HepG2 (cell line): ENCODE data around the gene DNAJB11. TPM values are rescaled to one million over a fixed set of nuclear protein-coding genes. Genes with fewer than 3 reads are reported as not detected.

Experiments used
- FOXA1 ChIP-seq, 2 experiments: fragments of 450-650 bp in 1 of 2; sonication (generic) in 1 of 2; formaldehyde crosslinking in 1 of 2; IDR thresholded peaks; 2 replicates each; pipeline versions ENCODE4 v1.4.0 to v1.6.1; 2016 to 2020; ENCODE audit warnings: missing genetic modification reagents in 1 of 2
- HDAC2 ChIP-seq: sonication (generic); formaldehyde crosslinking; IDR thresholded peaks from 2 replicates; pipeline ENCODE4 v1.4.0; 2020; ENCODE audit warnings: missing genetic modification reagents
- SRSF4 ChIP-seq: fragments of 200-400 bp; formaldehyde crosslinking; IDR thresholded peaks from one replicate; pipeline ENCODE4 v1.6.1; 2018; ENCODE audit warnings: mild to moderate bottlenecking, low read depth, low read length, moderate library complexity; ENCODE audit not compliant: poor library complexity, severe bottlenecking
- YY1 ChIP-seq: IDR thresholded peaks from 2 replicates; pipeline ENCODE4 v1.6.1; 2011; ENCODE audit warnings: low read length, low read depth, moderate library complexity, mild to moderate bottlenecking; ENCODE audit not compliant: insufficient read depth, insufficient replicate concordance
- ZBTB20 ChIP-seq: sonication (generic); formaldehyde crosslinking; IDR thresholded peaks from 2 replicates; pipeline ENCODE4 v1.8.1; 2023; ENCODE audit warnings: missing genetic modification reagents, low read depth, mild to moderate bottlenecking, borderline replicate concordance
- ZZZ3 ChIP-seq: sonication (generic); formaldehyde crosslinking; IDR thresholded peaks from 2 replicates; pipeline ENCODE4 v1.4.0; 2020; ENCODE audit warnings: missing genetic modification reagents, mild to moderate bottlenecking, borderline replicate concordance
- polyA plus RNA-seq, 8 experiments: library from polyadenylated mRNA; depleted of rRNA in 3 of 8; stranded (reverse) in 7 of 8; unstranded in 1 of 8; fragments of >200 nt; fragmentation: Illumina TruSeq in 4 of 8; extraction: Trizol in 4 of 8; gene quantifications; 2 replicates each; pipeline versions ENCODE4 v1.2.1 to v1.2.3, GENCODE V29; 2011 to 2016; ENCODE audit warnings: low read depth in 4 of 8, missing spikeins in 1 of 8, mixed read lengths in 1 of 8; ENCODE audit not compliant: insufficient read depth in 1 of 8
- total RNA-seq, 5 experiments: library from RNA; depleted of rRNA; stranded (reverse); fragments of >200 nt; fragmentation: Illumina TruSeq; extraction: Trizol; gene quantifications; 2 replicates each; pipeline ENCODE4 v1.2.3, GENCODE V29; 2016; ENCODE audit warnings: low read depth in 1 of 5
- TF ChIP-seq, protein P1 (sequence below): sonication (generic); formaldehyde crosslinking; IDR thresholded peaks from 2 replicates; pipeline ENCODE4 v1.4.0; 2020; ENCODE audit warnings: missing genetic modification reagents, borderline replicate concordance
- TF ChIP-seq, protein P2 (sequence below), 2 experiments: fragments of 450-650 bp in 1 of 2; sonication (generic) in 1 of 2; formaldehyde crosslinking; IDR thresholded peaks; 2 replicates each; pipeline versions ENCODE4 v1.5.0 to v1.8.0; 2020 to 2022; ENCODE audit warnings: mild to moderate bottlenecking in 1 of 2, missing genetic modification reagents in 1 of 2
- TF ChIP-seq, protein P3 (sequence below): sonication (generic); formaldehyde crosslinking; IDR thresholded peaks from 2 replicates; pipeline ENCODE4 v1.8.1; 2023; ENCODE audit warnings: mild to moderate bottlenecking, moderate library complexity, missing genetic modification reagents
- TF ChIP-seq, protein P4 (sequence below): sonication (generic); formaldehyde crosslinking; IDR thresholded peaks from 2 replicates; pipeline ENCODE4 v1.8.0; 2023; ENCODE audit warnings: mild to moderate bottlenecking, missing genetic modification reagents
- TF ChIP-seq, protein P5 (sequence below): sonication (generic); formaldehyde crosslinking; IDR thresholded peaks from 2 replicates; pipeline ENCODE4 v1.4.0; 2020; ENCODE audit warnings: mild to moderate bottlenecking, missing genetic modification reagents
- TF ChIP-seq, protein P6 (sequence below): sonication (generic); formaldehyde crosslinking; IDR thresholded peaks from 2 replicates; pipeline ENCODE4 v1.4.0; 2020; ENCODE audit warnings: missing genetic modification reagents
- TF ChIP-seq, protein P7 (sequence below): IDR thresholded peaks from 2 replicates; pipeline ENCODE4 v1.6.1; 2012; ENCODE audit warnings: inconsistent platforms
- TF ChIP-seq, protein P8 (sequence below): sonication (generic); formaldehyde crosslinking; IDR thresholded peaks from 2 replicates; pipeline ENCODE4 v1.5.0; 2020; ENCODE audit warnings: mild to moderate bottlenecking, low read depth, missing genetic modification reagents, borderline replicate concordance

Gene DNAJB11
- total and polyA plus RNA-seq, 2 of the 13 experiments (the other 11 are each of a cell fraction or from before 2014, with no cell fraction given), result 41.0 to 132 TPM

DNA sequence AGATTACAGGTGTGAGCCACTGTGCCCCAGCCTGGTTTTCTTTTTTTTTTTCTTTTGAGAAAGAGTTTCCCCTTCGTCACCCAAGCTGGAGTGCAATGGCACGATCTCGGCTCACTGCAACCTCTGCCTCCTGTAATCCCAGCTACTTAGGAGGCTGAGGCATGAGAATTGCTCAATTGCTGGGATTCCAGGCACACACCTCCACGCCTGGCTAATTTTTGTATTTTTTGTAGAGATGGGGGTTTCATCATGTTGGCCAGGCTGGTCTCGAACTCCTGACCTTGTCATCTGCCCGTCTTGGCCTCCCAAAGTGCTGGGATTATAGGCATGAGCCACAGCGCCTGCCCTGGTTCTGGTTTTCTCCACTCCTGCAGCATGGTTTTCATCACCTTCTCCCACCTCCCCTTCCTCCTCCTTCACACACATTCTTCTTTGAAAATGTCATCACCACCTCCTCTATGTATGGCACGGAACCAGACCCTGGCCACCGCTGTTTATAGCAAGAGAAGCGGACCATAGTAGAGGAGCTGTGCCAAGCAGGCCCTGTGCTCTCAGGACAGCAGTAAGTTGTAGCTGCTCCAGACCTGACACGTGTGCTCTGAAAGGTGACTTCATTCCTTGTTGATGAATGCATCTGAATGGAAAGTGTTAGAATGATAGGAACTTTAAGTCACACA, 27.7 kb downstream of the DNAJB11 start (continued):
- TF ChIP-seq, protein P1, sequence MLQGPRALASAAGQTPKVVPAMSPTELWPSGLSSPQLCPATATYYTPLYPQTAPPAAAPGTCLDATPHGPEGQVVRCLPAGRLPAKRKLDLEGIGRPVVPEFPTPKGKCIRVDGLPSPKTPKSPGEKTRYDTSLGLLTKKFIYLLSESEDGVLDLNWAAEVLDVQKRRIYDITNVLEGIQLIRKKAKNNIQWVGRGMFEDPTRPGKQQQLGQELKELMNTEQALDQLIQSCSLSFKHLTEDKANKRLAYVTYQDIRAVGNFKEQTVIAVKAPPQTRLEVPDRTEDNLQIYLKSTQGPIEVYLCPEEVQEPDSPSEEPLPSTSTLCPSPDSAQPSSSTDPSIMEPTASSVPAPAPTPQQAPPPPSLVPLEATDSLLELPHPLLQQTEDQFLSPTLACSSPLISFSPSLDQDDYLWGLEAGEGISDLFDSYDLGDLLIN (CRISPR knock-in tag), result no peak
- TF ChIP-seq HDAC2 (CRISPR knock-in tag), result no peak
- TF ChIP-seq, protein P2, sequence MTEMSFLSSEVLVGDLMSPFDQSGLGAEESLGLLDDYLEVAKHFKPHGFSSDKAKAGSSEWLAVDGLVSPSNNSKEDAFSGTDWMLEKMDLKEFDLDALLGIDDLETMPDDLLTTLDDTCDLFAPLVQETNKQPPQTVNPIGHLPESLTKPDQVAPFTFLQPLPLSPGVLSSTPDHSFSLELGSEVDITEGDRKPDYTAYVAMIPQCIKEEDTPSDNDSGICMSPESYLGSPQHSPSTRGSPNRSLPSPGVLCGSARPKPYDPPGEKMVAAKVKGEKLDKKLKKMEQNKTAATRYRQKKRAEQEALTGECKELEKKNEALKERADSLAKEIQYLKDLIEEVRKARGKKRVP (CRISPR knock-in tag; IDR thresholded peaks at IDR 0.05), result no peak
- no peak for TF ChIP-seq FOXA1 (IDR thresholded peaks at IDR 0.05)
- no peak for TF ChIP-seq FOXA1 (CRISPR knock-in tag; IDR thresholded peaks at IDR 0.05)
- no peak for TF ChIP-seq ZZZ3 (CRISPR knock-in tag)
- TF ChIP-seq, protein P3, sequence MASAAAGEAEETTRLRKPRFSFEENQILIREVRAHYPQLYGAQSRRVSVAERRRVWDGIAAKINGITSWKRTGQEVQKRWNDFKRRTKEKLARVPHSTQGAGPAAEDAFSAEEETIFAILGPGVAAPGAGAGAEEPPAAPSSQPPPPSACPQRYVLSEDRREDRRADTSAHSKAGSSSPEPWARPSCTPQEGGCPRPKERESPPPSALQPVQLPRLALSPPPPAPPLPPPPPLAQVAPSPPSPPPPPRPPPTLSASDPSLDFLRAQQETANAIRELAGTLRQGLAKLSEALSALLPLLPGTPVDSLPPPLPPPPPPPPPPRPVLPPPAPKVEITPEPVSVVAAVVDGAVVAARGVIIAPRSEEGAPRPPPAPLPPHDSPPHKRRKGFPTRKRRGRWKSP (CRISPR knock-in tag), result no peak
- TF ChIP-seq, protein P4, sequence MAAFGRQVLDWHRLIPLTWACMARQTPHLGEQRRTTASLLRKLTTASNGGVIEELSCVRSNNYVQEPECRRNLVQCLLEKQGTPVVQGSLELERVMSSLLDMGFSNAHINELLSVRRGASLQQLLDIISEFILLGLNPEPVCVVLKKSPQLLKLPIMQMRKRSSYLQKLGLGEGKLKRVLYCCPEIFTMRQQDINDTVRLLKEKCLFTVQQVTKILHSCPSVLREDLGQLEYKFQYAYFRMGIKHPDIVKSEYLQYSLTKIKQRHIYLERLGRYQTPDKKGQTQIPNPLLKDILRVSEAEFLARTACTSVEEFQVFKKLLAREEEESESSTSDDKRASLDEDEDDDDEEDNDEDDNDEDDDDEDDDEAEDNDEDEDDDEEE, result no peak
- TF ChIP-seq, protein P5, sequence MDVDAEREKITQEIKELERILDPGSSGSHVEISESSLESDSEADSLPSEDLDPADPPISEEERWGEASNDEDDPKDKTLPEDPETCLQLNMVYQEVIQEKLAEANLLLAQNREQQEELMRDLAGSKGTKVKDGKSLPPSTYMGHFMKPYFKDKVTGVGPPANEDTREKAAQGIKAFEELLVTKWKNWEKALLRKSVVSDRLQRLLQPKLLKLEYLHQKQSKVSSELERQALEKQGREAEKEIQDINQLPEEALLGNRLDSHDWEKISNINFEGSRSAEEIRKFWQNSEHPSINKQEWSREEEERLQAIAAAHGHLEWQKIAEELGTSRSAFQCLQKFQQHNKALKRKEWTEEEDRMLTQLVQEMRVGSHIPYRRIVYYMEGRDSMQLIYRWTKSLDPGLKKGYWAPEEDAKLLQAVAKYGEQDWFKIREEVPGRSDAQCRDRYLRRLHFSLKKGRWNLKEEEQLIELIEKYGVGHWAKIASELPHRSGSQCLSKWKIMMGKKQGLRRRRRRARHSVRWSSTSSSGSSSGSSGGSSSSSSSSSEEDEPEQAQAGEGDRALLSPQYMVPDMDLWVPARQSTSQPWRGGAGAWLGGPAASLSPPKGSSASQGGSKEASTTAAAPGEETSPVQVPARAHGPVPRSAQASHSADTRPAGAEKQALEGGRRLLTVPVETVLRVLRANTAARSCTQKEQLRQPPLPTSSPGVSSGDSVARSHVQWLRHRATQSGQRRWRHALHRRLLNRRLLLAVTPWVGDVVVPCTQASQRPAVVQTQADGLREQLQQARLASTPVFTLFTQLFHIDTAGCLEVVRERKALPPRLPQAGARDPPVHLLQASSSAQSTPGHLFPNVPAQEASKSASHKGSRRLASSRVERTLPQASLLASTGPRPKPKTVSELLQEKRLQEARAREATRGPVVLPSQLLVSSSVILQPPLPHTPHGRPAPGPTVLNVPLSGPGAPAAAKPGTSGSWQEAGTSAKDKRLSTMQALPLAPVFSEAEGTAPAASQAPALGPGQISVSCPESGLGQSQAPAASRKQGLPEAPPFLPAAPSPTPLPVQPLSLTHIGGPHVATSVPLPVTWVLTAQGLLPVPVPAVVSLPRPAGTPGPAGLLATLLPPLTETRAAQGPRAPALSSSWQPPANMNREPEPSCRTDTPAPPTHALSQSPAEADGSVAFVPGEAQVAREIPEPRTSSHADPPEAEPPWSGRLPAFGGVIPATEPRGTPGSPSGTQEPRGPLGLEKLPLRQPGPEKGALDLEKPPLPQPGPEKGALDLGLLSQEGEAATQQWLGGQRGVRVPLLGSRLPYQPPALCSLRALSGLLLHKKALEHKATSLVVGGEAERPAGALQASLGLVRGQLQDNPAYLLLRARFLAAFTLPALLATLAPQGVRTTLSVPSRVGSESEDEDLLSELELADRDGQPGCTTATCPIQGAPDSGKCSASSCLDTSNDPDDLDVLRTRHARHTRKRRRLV, result no peak
- TF ChIP-seq, protein P6, sequence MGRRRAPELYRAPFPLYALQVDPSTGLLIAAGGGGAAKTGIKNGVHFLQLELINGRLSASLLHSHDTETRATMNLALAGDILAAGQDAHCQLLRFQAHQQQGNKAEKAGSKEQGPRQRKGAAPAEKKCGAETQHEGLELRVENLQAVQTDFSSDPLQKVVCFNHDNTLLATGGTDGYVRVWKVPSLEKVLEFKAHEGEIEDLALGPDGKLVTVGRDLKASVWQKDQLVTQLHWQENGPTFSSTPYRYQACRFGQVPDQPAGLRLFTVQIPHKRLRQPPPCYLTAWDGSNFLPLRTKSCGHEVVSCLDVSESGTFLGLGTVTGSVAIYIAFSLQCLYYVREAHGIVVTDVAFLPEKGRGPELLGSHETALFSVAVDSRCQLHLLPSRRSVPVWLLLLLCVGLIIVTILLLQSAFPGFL (CRISPR knock-in tag), result no peak
- TF ChIP-seq, protein P7, sequence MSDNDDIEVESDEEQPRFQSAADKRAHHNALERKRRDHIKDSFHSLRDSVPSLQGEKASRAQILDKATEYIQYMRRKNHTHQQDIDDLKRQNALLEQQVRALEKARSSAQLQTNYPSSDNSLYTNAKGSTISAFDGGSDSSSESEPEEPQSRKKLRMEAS, result peak; percentile 75
- TF ChIP-seq YY1, result no peak
- TF ChIP-seq, protein P8, sequence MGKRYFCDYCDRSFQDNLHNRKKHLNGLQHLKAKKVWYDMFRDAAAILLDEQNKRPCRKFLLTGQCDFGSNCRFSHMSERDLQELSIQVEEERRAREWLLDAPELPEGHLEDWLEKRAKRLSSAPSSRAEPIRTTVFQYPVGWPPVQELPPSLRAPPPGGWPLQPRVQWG, result no peak
- TF ChIP-seq SRSF4, result no peak
- TF ChIP-seq ZBTB20 (CRISPR knock-in tag), result no peak
